Measurements from ENCODE around the gene GRK5. TPM values are rescaled to one million over a fixed set of nuclear protein-coding genes. Genes with fewer than 3 reads are reported as not detected.

Gene GRK5
- total RNA-seq, 4 donors from 2014 or later: 15.9 to 53.8 (median 18.4) TPM

DNA sequence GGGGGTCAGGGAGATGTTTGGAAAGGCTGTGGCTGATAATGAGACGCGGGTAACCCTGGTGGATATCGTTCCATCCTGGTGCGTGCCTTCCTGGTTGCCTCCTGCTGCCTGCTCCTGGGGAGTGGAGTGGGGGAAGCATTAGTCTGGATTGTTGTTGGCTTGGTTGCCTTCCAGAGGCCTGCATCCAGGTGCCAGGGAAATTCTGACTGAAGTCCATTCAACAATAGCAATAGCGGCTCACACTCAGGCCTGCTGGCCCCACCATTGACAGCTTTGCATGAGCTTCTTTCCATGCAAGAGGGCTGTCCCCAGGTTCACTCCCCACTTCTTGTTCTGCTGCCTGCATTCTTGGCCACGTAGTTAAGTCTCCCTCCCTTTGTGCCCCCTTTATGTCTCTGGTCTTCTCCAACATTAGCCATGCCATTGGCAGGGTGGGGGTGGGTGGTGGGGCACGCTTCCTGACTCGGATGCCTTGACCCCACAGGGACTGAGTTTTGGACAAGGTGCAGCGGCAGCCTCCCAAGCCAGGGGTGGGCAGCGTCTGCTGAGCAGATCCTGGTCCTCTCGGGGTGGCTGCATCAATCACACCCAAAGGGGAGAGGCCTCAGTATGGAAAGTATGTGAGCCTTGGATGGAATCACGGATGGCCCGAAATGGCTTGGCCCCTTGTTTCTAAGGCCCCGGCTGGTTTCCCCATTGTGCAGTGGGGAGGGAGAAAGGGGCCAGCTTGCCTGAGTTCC, 150.2 kb downstream of the GRK5 start:
- ATAC-seq (ENCODE audit: low FRiP score) (no peak), DNase-seq (ENCODE audit: low spot score) (no peak)
- TF ChIP-seq, protein P1, sequence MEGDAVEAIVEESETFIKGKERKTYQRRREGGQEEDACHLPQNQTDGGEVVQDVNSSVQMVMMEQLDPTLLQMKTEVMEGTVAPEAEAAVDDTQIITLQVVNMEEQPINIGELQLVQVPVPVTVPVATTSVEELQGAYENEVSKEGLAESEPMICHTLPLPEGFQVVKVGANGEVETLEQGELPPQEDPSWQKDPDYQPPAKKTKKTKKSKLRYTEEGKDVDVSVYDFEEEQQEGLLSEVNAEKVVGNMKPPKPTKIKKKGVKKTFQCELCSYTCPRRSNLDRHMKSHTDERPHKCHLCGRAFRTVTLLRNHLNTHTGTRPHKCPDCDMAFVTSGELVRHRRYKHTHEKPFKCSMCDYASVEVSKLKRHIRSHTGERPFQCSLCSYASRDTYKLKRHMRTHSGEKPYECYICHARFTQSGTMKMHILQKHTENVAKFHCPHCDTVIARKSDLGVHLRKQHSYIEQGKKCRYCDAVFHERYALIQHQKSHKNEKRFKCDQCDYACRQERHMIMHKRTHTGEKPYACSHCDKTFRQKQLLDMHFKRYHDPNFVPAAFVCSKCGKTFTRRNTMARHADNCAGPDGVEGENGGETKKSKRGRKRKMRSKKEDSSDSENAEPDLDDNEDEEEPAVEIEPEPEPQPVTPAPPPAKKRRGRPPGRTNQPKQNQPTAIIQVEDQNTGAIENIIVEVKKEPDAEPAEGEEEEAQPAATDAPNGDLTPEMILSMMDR (IDR thresholded peaks at IDR 0.05): no peak

GRCh38 chr10:119358152-119358512, 150.8 kb downstream of the GRK5 start:
- TF ChIP-seq, protein P1 (IDR thresholded peaks at IDR 0.05): no peak
- ATAC-seq (ENCODE audit: low FRiP score): no peak

GRCh38 chr10:119358567-119358966, 151.2 kb downstream of the GRK5 start:
- DNase-seq (ENCODE audit: low spot score) (no peak), ATAC-seq (ENCODE audit: low FRiP score) (no peak)
- TF ChIP-seq, protein P1 (IDR thresholded peaks at IDR 0.05): no peak

More at GRCh38 chr10:119358152-119358512, 150.8 kb downstream of the GRK5 start:
- no peak for DNase-seq (ENCODE audit: low spot score)

- TF ChIP-seq, protein P1 (IDR thresholded peaks at IDR 0.05): no peak
- ATAC-seq (ENCODE audit: low FRiP score) (no peak), DNase-seq (ENCODE audit: low spot score) (no peak)
These were observed 151.7 kb downstream of the GRK5 start for GRCh38 chr10:119359025-119359424.

- no peak for DNase-seq (ENCODE audit: low spot score)
- TF ChIP-seq, protein P1 (IDR thresholded peaks at IDR 0.05): no peak
- no peak for ATAC-seq (ENCODE audit: low FRiP score)
These were observed 153.0 kb downstream of the GRK5 start for GRCh38 chr10:119360181-119360921.

- no peak for DNase-seq (ENCODE audit: low spot score)
- TF ChIP-seq, protein P1 (IDR thresholded peaks at IDR 0.05): no peak
- ATAC-seq (ENCODE audit: low FRiP score): no peak
These were observed 153.7 kb downstream of the GRK5 start for GRCh38 chr10:119361037-119361436.
